Measurements from ENCODE around the gene GTSE1.

GTSE1 gene

DNA sequence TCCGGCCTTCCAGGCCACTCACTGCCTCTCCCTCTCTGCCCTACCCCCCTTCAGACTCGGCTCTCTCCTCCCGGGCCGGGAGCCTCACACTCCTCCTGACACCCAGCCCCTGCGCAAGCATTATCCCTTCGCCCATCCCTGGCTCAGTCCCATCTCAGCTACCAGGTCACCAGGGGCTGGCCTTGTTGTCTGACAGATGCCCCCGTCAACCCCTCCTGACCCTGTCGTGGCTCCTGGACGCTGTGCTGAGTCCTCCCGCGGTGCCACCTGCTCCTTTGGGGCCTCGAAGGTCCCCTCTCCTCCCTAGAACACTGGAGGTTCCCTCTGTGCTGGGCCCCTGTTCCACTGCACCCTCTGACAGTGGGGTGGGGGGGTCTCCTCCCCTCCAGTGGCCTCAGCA is 71.8 kb downstream of the GTSE1 start:
- no peak for DNase-seq

DNA sequence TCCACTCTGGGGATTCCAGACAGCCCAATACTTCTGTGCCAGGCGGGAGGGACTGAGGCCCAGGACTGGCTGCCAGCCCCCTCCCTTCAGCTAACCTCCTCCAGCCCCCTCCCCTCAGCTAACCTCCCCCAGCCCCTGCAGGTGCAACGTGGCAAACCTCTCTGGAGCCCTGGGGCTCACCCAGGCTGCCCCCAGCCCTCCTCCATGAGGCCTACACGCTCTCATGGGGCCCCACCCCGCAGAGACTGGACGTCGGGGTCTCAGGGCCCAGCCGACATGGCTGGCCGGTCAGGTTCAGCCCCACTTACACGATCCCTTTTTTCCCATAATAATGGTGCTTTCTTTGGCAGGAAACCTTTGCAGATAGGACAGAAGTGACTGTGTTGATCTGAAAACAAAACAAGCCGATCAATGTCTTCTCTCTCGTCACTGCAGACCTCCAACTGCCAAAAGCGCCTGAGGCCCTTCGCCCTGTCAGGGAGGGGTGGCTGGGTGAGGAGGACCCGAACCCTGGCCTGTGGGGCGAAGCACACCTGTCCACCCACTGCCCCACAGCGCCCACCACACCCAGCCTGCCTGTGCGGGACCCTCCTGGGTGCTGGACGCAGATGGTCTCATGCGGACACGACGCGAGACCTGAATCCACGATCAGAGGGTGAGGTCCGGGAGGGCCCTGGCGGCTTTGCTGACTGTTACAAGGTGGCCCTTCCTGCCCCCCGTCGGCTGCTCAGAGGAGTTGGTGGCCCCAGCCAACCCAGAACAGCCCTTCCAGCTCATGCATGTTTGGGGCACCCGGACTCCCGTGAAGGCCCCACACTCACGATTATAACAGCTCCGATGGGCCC is 72.4 kb downstream of the GTSE1 start:
- DNase-seq = no peak

DNA sequence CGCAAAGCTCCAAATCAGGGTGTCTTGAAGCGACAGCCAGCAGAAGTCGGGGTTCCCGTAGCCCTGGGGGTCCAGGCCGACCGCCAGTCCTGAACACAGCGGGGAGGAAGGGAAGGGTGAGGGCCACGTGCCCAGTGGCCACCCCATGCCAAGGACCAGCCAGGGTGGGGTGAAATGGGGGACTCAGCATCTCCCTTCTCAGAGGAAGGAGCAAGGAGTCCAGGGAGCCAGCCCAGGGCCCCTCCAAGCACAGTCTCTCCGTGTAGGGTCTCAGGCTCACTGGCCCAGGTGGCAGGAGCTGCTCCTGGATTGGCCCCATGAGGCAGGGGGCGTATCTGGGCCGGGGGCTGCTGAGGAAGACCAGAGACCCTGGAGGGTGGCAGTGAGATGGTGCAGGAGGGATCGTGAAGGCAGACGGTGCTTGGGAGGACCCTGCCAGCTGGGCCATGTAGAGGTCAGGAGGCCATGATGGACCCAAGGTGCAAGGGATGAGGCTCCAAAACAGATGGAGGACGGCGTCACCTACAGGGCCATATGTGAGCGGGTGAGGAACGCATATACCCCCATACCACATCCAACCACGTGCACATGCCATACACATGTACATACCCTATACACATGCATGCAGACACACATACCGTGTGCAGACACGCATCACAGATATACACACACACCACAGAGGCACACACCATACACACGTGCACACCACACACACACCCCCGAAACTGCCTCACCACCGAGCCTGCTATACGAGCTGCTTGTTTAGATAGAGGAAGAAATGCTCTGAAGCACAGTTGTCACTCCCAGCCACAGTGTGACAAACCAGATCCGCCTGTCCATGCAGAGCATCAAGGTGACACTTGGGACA is 73.3 kb downstream of the GTSE1 start:
- DNase-seq = no peak

DNA sequence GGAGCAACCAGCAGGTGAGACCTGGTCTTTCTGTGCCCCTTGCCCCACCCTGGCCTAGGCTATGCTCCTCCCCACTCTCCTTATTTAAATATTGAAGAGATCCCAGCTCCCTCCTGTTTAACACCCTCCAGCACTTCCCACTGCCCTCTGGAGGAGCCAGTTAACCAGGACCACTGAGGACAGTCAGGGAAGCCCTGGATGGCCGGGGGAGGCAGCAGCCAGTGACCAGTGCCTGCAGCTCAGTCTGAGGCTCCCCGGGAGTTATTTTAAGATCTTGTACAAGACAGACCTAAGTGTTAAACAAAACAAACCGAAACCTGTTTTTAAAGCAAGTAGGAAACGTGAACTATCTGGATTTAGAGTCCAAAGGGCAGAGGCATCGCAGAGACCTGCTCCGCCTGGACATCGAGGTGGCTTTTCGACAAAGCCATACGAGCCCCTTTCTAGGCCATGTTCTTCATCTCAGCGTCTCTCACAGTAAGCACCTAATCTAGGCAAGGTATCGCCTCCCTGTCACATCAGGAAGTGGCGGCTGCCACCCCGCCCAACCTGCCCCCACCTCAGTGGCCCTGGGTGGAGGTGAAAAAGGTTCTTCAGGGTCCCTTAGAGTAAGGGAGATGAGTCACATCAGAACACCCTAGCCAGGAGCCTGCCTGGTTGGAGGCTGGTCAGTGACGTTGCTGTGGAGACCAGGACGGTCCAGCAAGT is 74.1 kb downstream of the GTSE1 start:
- DNase-seq = no peak

DNA sequence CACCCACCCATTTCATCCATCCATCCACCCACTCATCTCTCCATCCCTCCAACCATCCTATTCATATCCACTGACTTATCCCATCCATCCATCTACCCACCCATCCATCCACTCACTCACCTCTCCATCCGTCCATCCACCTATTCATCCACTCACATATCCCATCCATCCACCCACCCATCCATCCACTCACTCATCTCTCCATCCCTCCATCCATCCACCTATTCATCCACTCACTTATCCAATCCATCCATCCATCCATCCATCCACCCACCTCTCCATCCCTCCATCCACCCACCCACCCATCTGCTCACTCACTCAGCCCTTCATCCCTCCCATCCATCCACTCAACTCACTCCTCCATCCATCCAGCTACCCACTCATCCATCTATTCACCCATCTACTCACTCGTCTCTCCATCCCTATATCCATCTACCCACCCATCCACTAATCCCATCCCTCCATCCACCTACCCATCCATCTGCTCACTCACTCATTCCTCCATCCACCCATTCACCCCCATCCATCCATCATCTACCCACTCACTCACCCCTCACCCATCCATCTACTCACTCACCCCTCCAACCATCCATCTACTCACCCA is 75.1 kb downstream of the GTSE1 start:
- no peak for DNase-seq

DNA sequence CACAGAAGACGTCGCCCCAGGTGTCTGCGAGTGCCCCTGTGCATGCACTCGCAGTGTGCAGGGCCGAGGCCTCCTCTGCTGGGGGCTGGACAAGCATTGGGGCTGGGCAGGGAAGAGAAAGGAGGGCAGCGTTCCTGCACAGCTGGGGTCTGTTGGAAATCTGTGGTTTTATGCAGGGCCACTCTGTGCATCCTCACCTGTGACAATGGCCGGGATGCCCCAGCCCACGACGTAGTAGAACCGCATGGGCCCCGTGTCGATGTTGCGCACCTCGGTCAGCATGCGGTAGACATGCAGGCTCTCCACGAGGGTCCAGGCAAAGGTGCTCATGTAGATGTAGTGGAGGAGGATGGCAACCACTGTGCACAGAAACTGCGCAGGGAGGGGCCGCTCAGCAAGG is 76.0 kb downstream of the GTSE1 start:
- no peak for DNase-seq

DNA sequence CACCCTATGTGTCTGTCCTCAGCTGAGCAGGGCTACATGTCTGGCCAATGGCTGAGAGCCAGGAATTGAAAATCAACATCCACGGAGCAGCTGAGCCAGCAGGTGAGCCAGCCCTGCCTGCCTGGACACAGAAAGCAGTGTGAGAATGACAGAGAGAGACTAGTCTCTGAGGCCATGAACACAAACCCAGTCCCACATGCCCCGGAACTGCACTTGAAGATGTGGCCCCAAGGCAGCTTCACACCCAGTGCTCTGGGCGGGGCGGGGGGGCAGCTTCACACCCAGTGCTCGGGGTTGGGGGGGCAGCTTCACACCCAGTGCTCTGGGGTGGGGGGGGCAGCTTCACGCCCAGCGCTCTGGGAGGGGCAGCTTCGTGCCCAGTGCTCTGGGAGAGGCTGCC is 76.5 kb downstream of the GTSE1 start:
- DNase-seq = no peak

DNA sequence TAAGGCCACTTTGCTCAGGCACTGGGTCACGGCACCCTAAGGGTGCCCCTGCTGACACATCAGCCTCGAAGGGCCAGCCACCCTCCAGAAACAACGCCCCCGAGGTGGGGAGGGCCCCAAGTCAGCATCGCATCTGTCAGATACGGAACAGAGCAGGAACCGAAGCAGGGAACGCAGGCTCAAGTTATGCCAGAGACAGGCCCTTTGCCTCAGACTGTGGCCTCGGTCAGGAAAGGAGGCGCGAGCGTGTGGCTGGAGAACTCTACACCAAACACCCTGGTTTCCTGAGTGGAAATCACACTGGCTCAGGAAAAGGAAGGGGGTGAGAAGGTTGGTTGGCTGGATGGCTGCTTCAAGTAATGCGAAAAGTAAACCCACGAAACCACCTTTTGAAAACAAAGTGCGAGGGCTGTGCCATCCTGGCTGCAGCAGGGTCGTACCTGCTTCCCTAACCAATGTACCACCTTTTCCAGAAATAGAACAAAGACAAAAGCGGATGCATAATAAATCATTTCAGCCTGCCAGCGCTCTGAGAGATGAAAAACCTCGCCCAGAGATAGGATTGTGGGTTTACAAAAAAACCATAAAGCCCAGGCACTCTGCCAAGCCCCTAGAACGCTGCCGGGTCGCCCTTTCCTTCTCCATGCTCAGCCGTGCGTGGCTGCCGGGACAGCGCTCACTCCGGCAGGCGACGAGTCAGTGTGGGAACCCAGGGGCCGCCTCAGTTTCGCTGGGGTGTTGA is 77.4 kb downstream of the GTSE1 start:
- DNase-seq = no peak

DNA sequence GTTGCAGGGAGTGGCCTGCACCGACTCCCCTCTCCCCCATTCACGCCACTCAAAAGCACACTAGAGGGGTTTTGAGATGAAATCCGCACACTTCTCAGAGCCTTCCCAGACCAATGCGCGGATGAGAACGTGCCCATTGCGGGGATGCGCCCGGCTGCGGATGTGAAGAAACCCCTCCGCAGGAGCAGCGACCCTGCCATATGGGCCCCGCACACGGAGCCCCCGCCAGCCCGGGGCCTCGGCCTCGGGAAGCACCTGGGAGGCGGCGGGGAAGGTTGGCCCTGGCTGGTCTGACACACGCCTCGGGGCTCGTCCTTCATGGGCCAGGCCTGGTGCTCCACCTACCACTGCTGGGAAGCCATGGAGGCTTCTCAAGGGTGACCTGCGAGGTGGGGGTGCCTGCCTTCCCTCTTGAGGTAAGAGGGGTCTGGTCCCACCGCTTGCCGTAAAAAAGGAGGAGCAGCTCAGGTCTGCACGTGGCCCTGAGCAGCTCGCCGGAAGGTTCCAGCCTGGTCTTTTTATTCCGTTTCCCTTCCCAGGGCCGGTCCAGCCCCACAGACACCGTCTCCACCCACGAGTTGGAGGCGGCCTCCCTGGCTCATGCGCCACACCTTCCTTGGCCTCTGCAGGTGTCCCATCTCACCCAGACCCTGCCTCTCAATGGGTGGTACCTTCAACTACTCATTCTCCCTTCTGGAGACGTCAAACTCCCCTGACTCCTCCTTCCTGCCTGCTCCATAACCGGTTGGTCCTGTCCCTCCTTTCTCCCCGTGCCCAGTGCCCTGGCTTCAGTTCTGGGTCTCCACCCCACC is 78.2 kb downstream of the GTSE1 start:
- no peak for DNase-seq

DNA sequence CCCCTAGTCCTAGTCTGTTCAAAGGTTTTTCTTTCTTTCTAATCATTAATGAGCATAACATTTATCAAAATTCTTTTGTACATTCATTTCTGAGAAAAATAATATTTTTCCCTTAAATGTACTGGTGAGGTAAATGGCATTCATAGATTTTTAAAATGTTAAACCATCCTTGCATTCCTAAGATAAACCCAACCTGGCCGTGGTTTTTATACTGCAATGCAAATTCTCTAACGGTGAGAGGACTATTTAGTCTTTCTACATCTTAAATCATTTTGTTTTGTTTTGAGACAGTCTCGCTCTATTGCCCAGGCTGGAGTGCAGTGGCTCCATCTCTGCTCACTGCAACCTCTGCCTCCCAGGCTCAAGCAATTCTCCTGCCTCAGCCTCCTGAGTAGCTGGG is 79.4 kb downstream of the GTSE1 start:
- DNase-seq = no peak

DNA sequence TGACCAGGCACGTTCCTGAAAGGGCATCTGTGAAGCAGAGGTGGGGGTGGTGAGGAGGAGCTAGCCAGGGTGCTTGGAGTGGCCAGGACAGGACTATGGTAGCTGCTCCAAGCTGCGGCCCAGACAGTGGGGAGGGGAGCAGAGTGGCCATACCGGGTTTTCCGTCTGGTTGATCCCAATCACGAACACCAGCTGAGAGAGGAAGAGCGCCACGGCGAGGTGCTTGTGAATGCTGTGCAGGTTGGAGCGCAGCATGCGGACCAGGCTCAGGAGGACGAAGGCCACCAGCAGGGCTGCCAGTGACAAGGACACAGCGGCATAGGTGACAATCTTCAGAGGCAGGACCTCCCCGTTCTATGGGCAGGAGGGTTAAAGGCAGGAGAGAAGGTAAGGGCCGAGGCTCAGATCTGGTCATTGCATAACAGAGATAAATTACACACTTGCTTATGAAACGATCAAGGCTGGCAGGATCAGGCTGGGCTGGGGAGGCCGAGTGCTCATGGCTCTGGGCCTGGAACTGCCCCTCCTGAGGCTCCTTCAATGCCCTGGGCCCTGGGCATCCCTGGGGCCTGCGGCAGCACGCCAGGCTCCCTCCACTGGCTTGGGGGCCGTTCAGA is 80.3 kb downstream of the GTSE1 start:
- no peak for DNase-seq

DNA sequence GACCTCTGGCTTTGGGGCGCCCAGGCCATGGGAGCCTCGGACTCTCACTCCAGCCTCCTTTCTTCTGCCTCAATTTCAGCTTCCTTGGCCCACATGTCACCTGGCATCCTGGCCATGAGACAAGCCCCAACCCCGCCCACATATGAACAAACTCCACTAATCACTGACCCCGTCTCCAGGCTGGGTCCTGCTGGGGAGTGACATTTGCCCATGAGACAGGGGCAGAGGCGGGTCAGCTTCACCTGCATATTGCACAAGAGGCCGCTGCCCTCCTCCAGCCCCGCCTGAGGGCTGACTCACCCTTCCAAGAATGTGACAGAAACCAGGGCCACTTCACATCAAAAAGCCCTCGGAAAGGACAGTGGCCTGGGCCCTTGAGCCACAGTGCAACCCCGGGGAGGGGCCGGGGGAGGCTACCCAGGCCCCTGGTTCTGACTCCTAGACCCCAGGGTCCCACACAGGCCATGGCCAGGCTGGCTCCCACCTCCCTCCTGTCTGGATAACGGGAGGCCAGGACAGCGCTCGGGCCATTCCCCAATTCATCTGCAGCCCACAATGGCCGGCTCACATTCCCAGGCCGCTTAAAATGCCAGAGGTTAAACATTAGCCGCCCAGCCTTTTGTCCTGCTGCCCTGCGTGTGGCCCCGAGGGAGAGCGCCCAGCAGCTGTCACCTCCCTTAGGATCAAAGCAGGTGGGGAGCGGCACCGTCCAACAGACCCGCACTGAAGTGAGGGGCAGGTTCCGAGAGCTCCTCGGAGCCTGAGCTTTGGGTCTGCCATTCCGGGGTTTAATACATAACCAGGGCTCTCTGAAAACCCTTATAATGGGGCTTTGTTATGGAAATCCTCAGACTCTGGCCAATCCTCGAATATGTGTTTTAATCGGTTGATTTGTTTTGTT is 81.1 kb downstream of the GTSE1 start:
- no peak for DNase-seq

DNA sequence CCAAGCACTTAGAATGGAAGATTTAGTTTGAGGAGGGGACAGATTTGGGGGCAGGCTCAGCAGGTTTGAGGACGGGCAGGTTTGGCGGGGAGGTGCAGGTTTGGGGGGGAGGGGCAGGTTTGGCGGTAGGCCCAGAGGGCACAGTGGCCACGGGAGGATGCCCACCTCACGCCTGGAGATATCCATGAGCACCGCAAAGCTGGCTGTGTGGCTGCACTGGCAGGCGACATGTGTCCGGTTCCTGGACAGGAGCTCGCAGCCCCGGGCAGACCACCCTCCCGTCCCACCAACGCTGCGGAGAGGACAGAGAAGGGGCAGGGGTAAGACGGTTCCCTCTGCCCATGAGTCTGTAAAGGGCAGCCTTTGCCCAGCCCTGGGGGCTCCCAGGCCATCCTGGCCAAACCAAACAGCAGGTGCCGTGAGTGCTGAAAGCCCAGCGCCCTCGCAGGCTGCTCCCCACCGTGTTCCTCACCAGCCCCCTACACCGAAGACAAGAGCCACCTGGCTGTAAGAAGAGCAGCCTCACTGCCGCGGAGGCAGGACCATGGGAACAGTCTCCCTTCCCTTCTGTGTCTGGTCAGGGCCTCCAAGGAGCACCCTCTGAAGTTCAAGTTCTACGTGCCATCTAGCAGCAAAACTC is 81.9 kb downstream of the GTSE1 start:
- DNase-seq = no peak

DNA sequence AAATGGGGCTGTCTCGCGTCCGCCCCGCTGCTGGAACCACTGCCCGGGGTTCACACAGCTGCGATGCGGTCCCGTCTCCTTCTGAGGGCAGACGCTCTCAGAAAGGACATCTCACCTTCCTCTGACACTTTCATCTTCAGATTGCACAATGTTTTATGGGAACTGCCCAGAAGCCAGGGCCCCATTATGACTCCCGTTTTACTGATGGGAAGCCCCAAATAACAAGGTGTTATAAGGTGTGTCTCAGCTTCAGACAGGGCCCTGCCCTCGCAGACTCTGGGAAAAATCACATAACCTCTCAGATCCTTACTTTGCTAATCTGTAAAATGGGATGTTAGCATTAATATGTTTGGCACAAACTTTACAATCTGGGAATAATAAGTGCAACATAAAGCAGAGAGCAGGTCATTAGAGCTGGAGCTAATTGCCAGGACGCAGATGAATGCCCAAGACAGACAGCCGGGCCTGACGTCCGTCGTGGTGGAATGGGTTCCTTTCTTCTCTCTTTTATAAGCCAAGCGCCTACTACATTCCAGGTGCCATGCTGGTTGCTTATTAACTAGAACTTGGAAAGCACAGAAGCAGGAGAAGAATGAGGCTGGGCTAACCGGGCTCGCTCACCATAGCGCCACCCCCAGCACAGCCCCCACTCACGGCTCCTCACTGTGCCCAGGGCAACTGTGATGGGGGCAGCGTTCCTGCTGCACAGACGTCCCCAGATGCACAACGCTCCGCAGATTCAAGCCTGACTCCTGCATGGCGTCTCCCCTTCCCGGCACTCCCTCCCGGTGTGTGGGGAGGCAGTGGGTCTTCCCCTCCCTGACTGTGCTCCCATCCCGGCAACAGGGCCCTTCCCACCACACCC is 82.6 kb downstream of the GTSE1 start:
- DNase-seq = no peak

DNA sequence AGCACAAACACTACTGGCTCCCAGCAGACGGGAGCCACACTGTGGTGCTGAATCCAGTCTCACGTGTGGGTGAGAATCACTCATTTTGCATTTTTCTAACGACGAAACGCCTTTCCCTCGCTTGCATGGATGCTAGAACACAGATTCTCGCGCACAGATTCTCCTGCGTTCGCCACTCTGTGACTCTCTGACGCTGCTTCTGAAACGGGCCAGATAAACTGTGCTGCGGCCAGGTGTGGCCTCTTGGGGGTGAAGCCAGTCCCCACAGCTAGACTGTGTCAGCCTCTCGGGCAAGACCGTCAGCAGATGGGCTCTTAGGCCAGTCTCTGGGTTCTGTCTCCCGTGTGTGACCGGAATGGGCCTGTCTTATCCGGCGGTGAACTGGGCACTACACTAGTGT is 83.4 kb downstream of the GTSE1 start:
- no peak for DNase-seq

Data from suppressor macrophage treated with lipopolysaccharide for 4 hours (primary cell).